Measurements from ENCODE around the gene ZNF516.

The ZNF516 gene

DNA sequence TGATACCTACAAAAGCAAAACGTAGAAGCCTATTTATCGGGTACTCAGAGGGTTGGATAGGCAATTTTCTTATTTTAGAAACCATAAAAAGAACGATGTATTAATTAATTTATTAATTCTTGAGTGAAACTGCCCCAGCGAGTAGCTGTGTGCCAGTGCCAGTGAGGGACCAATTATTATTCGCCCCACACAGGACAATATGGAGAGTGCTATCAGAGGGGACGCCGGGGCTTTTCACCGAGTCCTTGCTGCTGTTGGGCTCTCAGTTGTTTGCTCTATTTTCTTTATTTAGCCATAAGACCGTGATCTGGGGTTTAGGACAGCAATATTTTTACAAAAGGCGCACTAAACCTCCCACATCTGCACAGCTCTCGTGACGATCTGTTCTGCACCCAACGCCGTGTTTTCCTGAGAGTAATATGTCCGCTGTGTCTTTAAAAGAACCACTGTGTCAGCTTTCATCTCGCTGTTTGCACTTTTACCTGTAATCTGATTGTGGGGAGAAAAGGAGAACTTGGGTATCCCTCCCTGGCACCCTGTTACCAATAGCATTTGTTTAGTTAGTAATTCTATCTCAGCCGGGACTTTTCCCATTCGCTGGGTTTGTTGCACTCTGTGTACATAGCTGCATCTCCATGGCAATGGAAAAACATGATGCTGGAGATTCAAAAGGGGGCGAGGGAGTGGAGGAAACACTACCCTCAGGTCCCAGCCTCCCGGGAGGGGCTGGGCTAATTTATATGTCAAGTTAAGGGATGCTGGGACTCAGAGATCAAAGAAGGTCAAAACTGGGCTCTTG is 30.1 kb upstream of the ZNF516 start:
- TF ChIP-seq SIN3A (IDR thresholded peaks at IDR 0.05; ENCODE audit: borderline replicate concordance, insufficient read depth, low read length): no peak
- TF ChIP-seq REST (IDR thresholded peaks at IDR 0.05; ENCODE audit: insufficient read depth in 1 of 2, low read depth in 2 of 2, low read length in 2 of 2): no peak
- no peak for TF ChIP-seq POLR2AphosphoS5 (IDR thresholded peaks at IDR 0.05; ENCODE audit: low read depth, low read length)
- TF ChIP-seq TAF1 (IDR thresholded peaks at IDR 0.05; ENCODE audit: borderline replicate concordance, insufficient read depth, low read length): no peak

- TF ChIP-seq FOXP2 (optimal IDR thresholded peaks at IDR 0.05; ENCODE audit: borderline replicate concordance, extremely low read depth, extremely low read length, insufficient read depth) (no peak), SIN3A (IDR thresholded peaks at IDR 0.05; ENCODE audit: borderline replicate concordance, insufficient read depth, low read length) (no peak), TAF1 (IDR thresholded peaks at IDR 0.05; ENCODE audit: borderline replicate concordance, insufficient read depth, low read length) (no peak), REST (IDR thresholded peaks at IDR 0.05; ENCODE audit: insufficient read depth in 1 of 2, low read depth in 2 of 2, low read length in 2 of 2) (no peak), POLR2AphosphoS5 (IDR thresholded peaks at IDR 0.05; ENCODE audit: low read depth, low read length) (no peak)
These were observed 29.4 kb upstream of the ZNF516 start for GRCh38 chr18:76524477-76524876.

GRCh38 chr18:76522551-76522950 is 27.5 kb upstream of the ZNF516 start:
- TF ChIP-seq FOXP2 (optimal IDR thresholded peaks at IDR 0.05; ENCODE audit: borderline replicate concordance, extremely low read depth, extremely low read length, insufficient read depth) (no peak), REST (IDR thresholded peaks at IDR 0.05; ENCODE audit: insufficient read depth in 1 of 2, low read depth in 2 of 2, low read length in 2 of 2) (no peak), SIN3A (IDR thresholded peaks at IDR 0.05; ENCODE audit: borderline replicate concordance, insufficient read depth, low read length) (no peak), POLR2AphosphoS5 (IDR thresholded peaks at IDR 0.05; ENCODE audit: low read depth, low read length) (no peak), TAF1 (IDR thresholded peaks at IDR 0.05; ENCODE audit: borderline replicate concordance, insufficient read depth, low read length) (no peak)

GRCh38 chr18:76522122-76522503 is 27.1 kb upstream of the ZNF516 start:
- TF ChIP-seq POLR2AphosphoS5 (IDR thresholded peaks at IDR 0.05; ENCODE audit: low read depth, low read length) (no peak), REST (IDR thresholded peaks at IDR 0.05; ENCODE audit: insufficient read depth in 1 of 2, low read depth in 2 of 2, low read length in 2 of 2) (no peak), TAF1 (IDR thresholded peaks at IDR 0.05; ENCODE audit: borderline replicate concordance, insufficient read depth, low read length) (no peak), SIN3A (IDR thresholded peaks at IDR 0.05; ENCODE audit: borderline replicate concordance, insufficient read depth, low read length) (no peak), FOXP2 (optimal IDR thresholded peaks at IDR 0.05; ENCODE audit: borderline replicate concordance, extremely low read depth, extremely low read length, insufficient read depth) (no peak)
